Small intestine (tissue), 7 donors: Measurements from ENCODE around the gene SRM. TPM values are rescaled to one million over a fixed set of nuclear protein-coding genes. Genes with fewer than 3 reads are reported as not detected.
"Not testable (repeated sequence)": the region's sequence is repeated elsewhere in the genome, so short reads cannot be mapped to it uniquely, and the experiment has no call there.

ENCODE experiments used
- DNase-seq, 2 donors: peaks; one replicate each; pipeline versions ENCODE4 v3.0.0 to v3.0.0-alpha.2; 2013
- FAIRE-seq: peaks from 2 replicates; lab custom pipeline; 2012; peaks lifted over from hg19 to GRCh38; lab: Jason Lieb, UNC
- H3K27ac ChIP-seq, 3 donors: one replicate each; pipeline ENCODE4 v1.5.1; 2013; ENCODE audit warnings: low read length in 2 of 3, mild to moderate bottlenecking in 2 of 3, control low read depth in 1 of 3, inconsistent platforms in 1 of 3, low read depth in 1 of 3, moderate library complexity in 1 of 3
- H3K27me3 ChIP-seq, 3 donors: one replicate each; pipeline ENCODE4 v1.6.1; 2013; ENCODE audit warnings: low read length in 3 of 3, inconsistent platforms in 1 of 3; ENCODE audit not compliant: control insufficient read depth in 3 of 3, insufficient read depth in 3 of 3
- H3K36me3 ChIP-seq, 3 donors: one replicate each; pipeline ENCODE4 v1.6.1; 2013; ENCODE audit warnings: low read length in 3 of 3, inconsistent platforms in 1 of 3, low read depth in 1 of 3, mild to moderate bottlenecking in 1 of 3, moderate library complexity in 1 of 3; ENCODE audit not compliant: control insufficient read depth in 3 of 3, insufficient read depth in 2 of 3
- H3K4me1 ChIP-seq, 3 donors: one replicate each; pipeline ENCODE4 v1.6.1; 2013; ENCODE audit warnings: low read length in 2 of 3, inconsistent platforms in 1 of 3, low read depth in 1 of 3, mild to moderate bottlenecking in 1 of 3, moderate library complexity in 1 of 3; ENCODE audit not compliant: control insufficient read depth in 3 of 3, insufficient read depth in 2 of 3
- H3K4me3 ChIP-seq, 3 donors: one replicate each; pipeline ENCODE4 v1.5.1; 2013; ENCODE audit warnings: low read length in 3 of 3, control low read depth in 1 of 3, inconsistent platforms in 1 of 3, low read depth in 1 of 3, mild to moderate bottlenecking in 1 of 3, moderate library complexity in 1 of 3
- H3K9me3 ChIP-seq, 2 donors: one replicate each; pipeline ENCODE4 v1.6.1; 2013; ENCODE audit warnings: low read depth in 1 of 2, low read length in 1 of 2; ENCODE audit not compliant: control insufficient read depth in 2 of 2, insufficient read depth in 1 of 2
- WGBS, 3 donors: extraction: QIAGEN DNeasy Blood & Tissue Kit; methylation state at CpG; one replicate each; pipeline ENCODE4 v1.1.7; 2013; 5-methylcytosine and 5-hydroxymethylcytosine counted together
- polyA plus RNA-seq, 4 donors: library from polyadenylated mRNA; stranded (reverse) in 3 of 4; unstranded in 1 of 4; fragments of 200-250 nt in 3 of 4; fragments of 120-200 nt in 1 of 4; gene quantifications; one replicate each; pipeline versions ENCODE4 v1.2.1 to v1.2.3, GENCODE V29; 2013
- donor health status: healthy with polysubstance abuse.
- donor health status: control.
- donor health status: control.
- donor health status: Bipolar disorder and iron deficiency.
- donor health status: healthy.

The SRM gene
- polyA plus RNA-seq, 4 donors, result 5.6 to 67.3 (median 26.4) TPM

DNA sequence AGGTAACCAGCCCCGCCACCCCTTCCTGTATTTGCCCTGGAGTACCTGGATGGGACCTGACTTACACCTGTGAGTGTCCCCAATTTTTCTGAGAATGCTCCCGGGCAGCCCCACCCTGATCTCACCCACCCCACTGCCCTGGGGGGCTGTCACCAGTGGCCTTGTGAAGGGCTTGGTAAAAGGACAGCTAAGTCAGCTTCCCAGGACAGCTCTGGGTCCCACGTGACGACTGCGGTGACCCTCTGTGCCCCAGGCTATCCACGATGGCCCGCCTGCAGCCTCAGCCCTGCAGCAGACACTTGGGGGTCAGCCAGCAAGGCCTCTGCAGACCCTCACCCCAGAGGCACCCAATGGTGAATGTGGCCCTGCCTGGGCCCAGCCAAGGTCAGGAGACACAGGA lies 5.6 kb downstream of the SRM start:
- FAIRE-seq (no peak), DNase-seq (no peak)
- Histone ChIP-seq H3K27me3 (peaks cover 0 to 13% (median 0%) of the 10 kb centered on the region in 3 donors), H3K4me1 (peaks cover 3 to 7% (median 3%) of the 10 kb centered on the region in 3 donors), H3K36me3 (peaks cover 0 to 45% (median 11%) of the 10 kb centered on the region in 3 donors), H3K9me3 (no peaks in the 10 kb centered on the region), H3K27ac (no peak overlapping the region), H3K4me3 (no peak overlapping the region)
- WGBS, 3 donors, result 84 to 88% (median 88%) methylated on average over 7 of the region's 7 CpGs

- no peak overlapping the region for H3K4me3 ChIP-seq
- H3K36me3 ChIP-seq, result peaks cover 0 to 45% (median 11%) of the 10 kb centered on the region in 3 donors
- H3K27me3 ChIP-seq, result peaks cover 0 to 13% (median 0%) of the 10 kb centered on the region in 3 donors
- peak in 1 of 2 donors; percentile 33 for DNase-seq
- H3K9me3 ChIP-seq, result no peaks in the 10 kb centered on the region
- no peak overlapping the region for H3K27ac ChIP-seq
- no peak for FAIRE-seq
- WGBS, 3 donors, result 62 to 63% (median 63%) methylated on average over 10 of the region's 10 CpGs
- H3K4me1 ChIP-seq, result peaks cover 1 to 3% (median 2%) of the 10 kb centered on the region in 3 donors
Observed at GRCh38 chr1:11053758-11054137, 6.1 kb downstream of the SRM start.

- no peaks in the 10 kb centered on the region for H3K9me3 ChIP-seq
- no peaks in the 10 kb centered on the region for H3K4me1 ChIP-seq
- peaks cover 0 to 13% (median 0%) of the 10 kb centered on the region in 3 donors for H3K27me3 ChIP-seq
- H3K36me3 ChIP-seq, result peaks cover 0 to 39% (median 11%) of the 10 kb centered on the region in 3 donors
- no peak overlapping the region for H3K27ac ChIP-seq
- FAIRE-seq (no peak), DNase-seq (peak in 1 of 2 donors; percentile 16)
- 13 to 25% (median 20%) methylated on average over 28 to 29 of the region's 29 CpGs for WGBS, 3 donors
- H3K4me3 ChIP-seq, result no peak overlapping the region
Observed at GRCh38 chr1:11052839-11053757, 6.7 kb downstream of the SRM start.

DNA sequence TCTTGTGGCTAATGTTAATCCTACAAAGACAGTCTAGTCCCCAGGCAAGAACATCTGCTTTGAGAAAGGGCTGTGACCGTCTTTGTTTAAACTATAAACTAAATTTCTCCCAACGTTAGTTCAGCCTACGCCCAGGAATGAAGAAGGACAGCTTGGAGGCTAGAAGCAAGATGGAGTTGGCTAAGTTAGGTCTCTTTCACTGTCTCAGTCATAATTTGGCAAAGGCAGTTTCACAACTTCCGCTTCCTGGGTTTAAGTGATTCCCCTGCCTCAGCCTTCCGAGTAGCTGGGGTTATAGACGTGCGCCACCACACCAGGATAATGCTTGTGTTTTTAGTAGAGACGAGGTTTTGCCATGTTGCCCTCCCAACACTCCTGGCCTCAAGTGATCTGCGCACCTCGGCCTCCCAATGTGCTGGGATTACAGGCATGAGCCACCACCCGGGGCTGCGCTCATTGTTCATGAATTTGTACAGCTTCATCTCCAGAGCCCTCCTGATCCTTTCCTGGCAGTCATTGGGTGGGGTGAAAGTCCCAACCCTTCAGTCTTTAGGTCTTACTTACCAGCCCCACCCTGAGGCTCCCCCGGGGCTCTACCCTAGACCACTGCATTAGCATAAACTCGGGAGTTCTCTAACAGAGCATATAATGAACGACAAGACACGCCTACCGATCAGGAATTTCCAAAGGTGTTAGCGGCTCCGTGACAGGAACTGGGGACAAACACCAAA lies 7.9 kb downstream of the SRM start:
- Histone ChIP-seq H3K4me3 (no peak overlapping the region), H3K4me1 (no peaks in the 10 kb centered on the region), H3K9me3 (no peaks in the 10 kb centered on the region), H3K36me3 (peaks cover 0 to 28% (median 10%) of the 10 kb centered on the region in 3 donors), H3K27me3 (peaks cover 0 to 13% (median 0%) of the 10 kb centered on the region in 3 donors), H3K27ac (no peak overlapping the region)
- DNase-seq, result no peak
- no peak for FAIRE-seq
- WGBS, 3 donors, result 36 to 49% (median 44%) methylated on average over 19 of the region's 19 CpGs

DNA sequence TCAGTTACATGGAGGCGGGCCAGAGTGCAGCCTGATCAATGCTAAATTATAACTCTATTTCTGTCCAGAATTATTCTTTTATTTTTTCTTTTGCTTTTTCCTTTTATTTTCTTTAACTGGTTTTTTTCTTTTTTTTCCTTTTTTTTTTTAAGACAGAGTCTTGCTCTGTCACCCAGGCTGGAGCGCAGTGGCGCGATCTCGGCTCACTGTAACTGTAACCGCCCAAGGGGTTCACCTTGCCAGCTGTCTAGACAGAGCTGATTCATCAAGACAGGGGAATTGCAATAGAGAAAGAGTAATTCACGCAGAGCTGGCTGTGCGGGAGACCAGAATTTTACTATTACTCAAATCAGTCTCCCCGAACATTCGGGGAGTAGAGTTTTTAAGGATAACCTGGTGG lies 8.7 kb downstream of the SRM start:
- H3K9me3 ChIP-seq, DNase-seq, H3K27ac ChIP-seq, H3K4me1 ChIP-seq, FAIRE-seq, H3K4me3 ChIP-seq: not testable (repeated sequence)
- peaks cover 0 to 13% (median 0%) of the 10 kb centered on the region in 3 donors for H3K27me3 ChIP-seq
- peaks cover 0 to 19% (median 4%) of the 10 kb centered on the region in 3 donors for H3K36me3 ChIP-seq
- 85 to 93% (median 92%) methylated on average over 10 of the region's 10 CpGs for WGBS, 3 donors

DNA sequence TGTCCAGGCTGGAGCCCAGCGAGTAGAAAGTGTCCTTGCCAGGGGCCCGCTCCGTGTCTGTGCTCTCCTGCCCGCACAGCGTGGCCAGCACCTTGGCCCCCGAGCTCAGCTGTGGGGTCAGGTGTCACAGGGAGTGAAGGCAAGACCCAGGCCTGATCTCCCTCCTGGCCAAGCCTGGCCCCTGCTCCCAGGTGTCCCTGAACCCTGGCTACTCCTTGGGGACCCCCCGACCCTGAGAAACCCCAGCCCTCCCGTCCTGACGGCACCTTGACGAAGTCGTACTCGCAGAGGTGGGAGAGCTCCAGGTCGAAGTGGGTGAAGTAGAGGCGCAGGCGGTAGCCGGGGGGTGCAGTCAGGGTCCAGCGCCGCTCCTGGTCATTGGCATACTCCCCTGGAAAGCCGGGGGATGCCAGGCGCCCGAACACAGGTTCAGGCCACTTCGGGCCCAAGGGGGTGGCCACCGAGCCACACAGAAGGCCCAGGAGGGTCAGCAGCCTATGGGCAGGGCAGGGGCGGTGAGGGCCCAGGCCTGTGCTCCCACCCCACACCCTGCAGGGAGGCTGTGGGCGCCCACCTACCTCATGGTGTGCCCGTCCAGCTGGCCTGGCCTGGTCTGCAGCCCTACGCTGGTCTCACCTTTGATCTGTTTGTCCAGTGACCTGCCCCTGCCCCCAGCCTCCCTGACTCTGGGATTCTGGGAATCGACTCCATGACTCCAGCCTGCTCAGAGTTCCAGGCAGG lies 13.0 kb downstream of the SRM start, which contains the start of gene MASP2:
TSS of gene MASP2 (minus strand) at position 615 of the 741 bp plus-strand sequence. CDS start at position 583, 32 bp downstream.
- no peak for FAIRE-seq

GRCh38 chr1:11046270-11046566 lies 13.6 kb downstream of the SRM start:
- WGBS, 3 donors, result 47 to 65% (median 49%) methylated on average over 8 of the region's 8 CpGs
- FAIRE-seq (no peak), DNase-seq (peak in 1 of 2 donors; percentile 34)
- Histone ChIP-seq H3K27ac (no peak overlapping the region), H3K9me3 (no peaks in the 10 kb centered on the region), H3K4me1 (no peaks in the 10 kb centered on the region), H3K4me3 (no peak overlapping the region), H3K36me3 (no peaks in the 10 kb centered on the region), H3K27me3 (no peaks in the 10 kb centered on the region)

More for the DNA sequence above, 13.0 kb downstream of the SRM start, which contains the start of gene MASP2:
- DNase-seq, result no peak
- no peak within 1 kb of the TSS for H3K27ac ChIP-seq
- no peak within 1 kb of the TSS for H3K4me3 ChIP-seq
- H3K36me3 ChIP-seq, result no peaks in the 10 kb centered on the region
- peaks cover 0 to 3% (median 0%) of the 10 kb centered on the region in 3 donors for H3K27me3 ChIP-seq
- no peaks in the 10 kb centered on the region for H3K9me3 ChIP-seq
- H3K4me1 ChIP-seq, result no peaks in the 10 kb centered on the region
- WGBS, 3 donors, result 90 to 93% (median 92%) methylated on average over 28 of the region's 28 CpGs
